HepG2 (cell line): ENCODE results near the gene CAMK4. TPM values are rescaled to one million over a fixed set of nuclear protein-coding genes. Genes with fewer than 3 reads are reported as not detected.

Experiments used
- ATAC-seq: fragments of 200-7000 bp; cut with Tn5 transposase; 3 replicates; pipeline ENCODE4 v1.9.1; 2020; ENCODE audit warnings: mild to moderate bottlenecking, moderate library complexity
- BruUV-seq: library from RNA; stranded (reverse); fragments of 400-500 nt; replicated peaks from 2 replicates; lab custom pipeline; 2021; lab: Mats Ljungman, UMichigan
- CTCF ChIA-PET: fragments of 300-600 bp; formaldehyde crosslinking; extraction: SDS; loops from one replicate; lab custom pipeline; 2021; ENCODE audit warnings: low total read pairs, inconsistent platforms, low intra/inter-chr PET ratio; lab: Yijun Ruan, JAX
- POLR2A ChIA-PET: fragments of 350-600 bp; sonication (Branson Sonifier 250); formaldehyde crosslinking; loops from one replicate; lab custom pipeline; 2020; ENCODE audit warnings: antibody characterized with exemption, inconsistent platforms; lab: Yijun Ruan, JAX
- DNase-seq: peaks from one replicate; pipeline ENCODE4 v3.0.0-alpha.2; 2015; ENCODE audit warnings: low spot score
- FAIRE-seq: peaks from 3 replicates; lab custom pipeline; 2011; peaks lifted over from hg19 to GRCh38; lab: Jason Lieb, UNC
- H2AFZ ChIP-seq: one replicate; pipeline ENCODE4 v1.6.1; 2011; ENCODE audit warnings: low read length, inconsistent platforms
- H3K27ac ChIP-seq: fragments of 300-600 bp; 3 replicates; pipeline ENCODE4 v1.8.0; 2011; ENCODE audit warnings: mixed run types, mild to moderate bottlenecking, mixed read lengths, low read length, inconsistent platforms; ENCODE audit not compliant: insufficient read depth; ENCODE audit errors: extremely low read length
- H3K27me3 ChIP-seq, 2 experiments: fragments of 200-600 bp in 1 of 2; 2 replicates in 1 of 2; 3 replicates in 1 of 2; pipeline versions ENCODE4 v1.6.0 to v1.8.0; 2011; ENCODE audit warnings: low read length in 2 of 2, mild to moderate bottlenecking in 2 of 2, moderate library complexity in 2 of 2, inconsistent platforms in 1 of 2; ENCODE audit not compliant: insufficient read depth in 2 of 2, control insufficient read depth in 1 of 2
- H3K36me3 ChIP-seq, 2 experiments: fragments of 200-600 bp in 1 of 2; replicated peaks in 1 of 2; 2 replicates in 1 of 2; 3 replicates in 1 of 2; pipeline versions ENCODE4 v1.5.1 to v1.8.0; 2011; ENCODE audit warnings: low read length in 2 of 2, inconsistent platforms in 1 of 2; ENCODE audit not compliant: insufficient read depth in 2 of 2, control insufficient read depth in 1 of 2
- H3K4me1 ChIP-seq: 2 replicates; pipeline ENCODE4 v1.5.1; 2012; ENCODE audit warnings: low read length, inconsistent platforms; ENCODE audit not compliant: insufficient read depth
- H3K4me2 ChIP-seq: 2 replicates; pipeline ENCODE4 v1.6.0; 2011; ENCODE audit warnings: low read depth, low read length, inconsistent platforms
- H3K4me3 ChIP-seq, 3 experiments: fragments of 200-600 bp in 1 of 3; sonication (generic), shearing (Covaris generic) in 1 of 3; replicated peaks in 1 of 3; 2 replicates each; pipeline ENCODE4 v1.5.1; 2011 to 2016; ENCODE audit warnings: low read length in 3 of 3, inconsistent platforms in 2 of 3, low read depth in 2 of 3, mild to moderate bottlenecking in 2 of 3, control low read depth in 1 of 3, mixed read lengths in 1 of 3; ENCODE audit not compliant: insufficient read depth in 1 of 3
- H3K79me2 ChIP-seq: one replicate; pipeline ENCODE4 v1.6.1; 2011; ENCODE audit warnings: low read length, inconsistent platforms; ENCODE audit not compliant: insufficient read depth
- H3K9ac ChIP-seq: 2 replicates; pipeline ENCODE4 v1.6.0; 2011; ENCODE audit warnings: mild to moderate bottlenecking, low read depth, low read length, inconsistent platforms; ENCODE audit not compliant: insufficient read depth
- H3K9me3 ChIP-seq: 2 replicates; pipeline ENCODE4 v1.5.1; 2012; ENCODE audit warnings: mild to moderate bottlenecking, low read length
- H4K20me1 ChIP-seq: 2 replicates; pipeline ENCODE4 v1.6.0; 2011; ENCODE audit warnings: inconsistent platforms, mild to moderate bottlenecking, low read length, moderate library complexity; ENCODE audit not compliant: insufficient read depth
- CBX5 ChIP-seq: sonication (generic); formaldehyde crosslinking; IDR thresholded peaks from 2 replicates; pipeline ENCODE4 v1.4.0; 2020; ENCODE audit warnings: missing genetic modification reagents, borderline replicate concordance
- CEBPB ChIP-seq: IDR thresholded peaks from 2 replicates; pipeline ENCODE4 v1.6.1; 2011; ENCODE audit warnings: low read depth, low read length, improper control_type of control experiment, borderline replicate concordance
- CEBPG ChIP-seq: IDR thresholded peaks from 2 replicates; pipeline ENCODE4 v1.6.1; 2016
- ISX ChIP-seq: sonication (generic); formaldehyde crosslinking; conservative IDR thresholded peaks from 2 replicates; pipeline ENCODE4 v1.5.0; 2020; ENCODE audit warnings: missing genetic modification reagents
- POLR2AphosphoS2 ChIP-seq: IDR thresholded peaks from 2 replicates; pipeline ENCODE4 v1.6.1; 2011; ENCODE audit warnings: low read depth, low read length, improper control_type of control experiment
- RAD21 ChIP-seq: fragments of 450-650 bp; formaldehyde crosslinking; IDR thresholded peaks from 2 replicates; pipeline ENCODE4 v1.5.0; 2020; ENCODE audit warnings: mild to moderate bottlenecking
- RFXAP ChIP-seq: sonication (generic); formaldehyde crosslinking; IDR thresholded peaks from 2 replicates; pipeline ENCODE4 v1.4.0; 2020; ENCODE audit warnings: missing genetic modification reagents, borderline replicate concordance
- SMC3 ChIP-seq: IDR thresholded peaks from 2 replicates; pipeline ENCODE4 v1.6.1; 2011; ENCODE audit warnings: low read length, improper control_type of control experiment
- STAG1 ChIP-seq: sonication (generic); formaldehyde crosslinking; IDR thresholded peaks from 2 replicates; pipeline ENCODE4 v1.4.0; 2020; ENCODE audit warnings: missing genetic modification reagents
- TEAD3 ChIP-seq: optimal IDR thresholded peaks from 2 replicates; pipeline ENCODE3; 2016; ENCODE audit warnings: borderline replicate concordance
- ZBTB33 ChIP-seq: sonication (generic); formaldehyde crosslinking; IDR thresholded peaks from 2 replicates; pipeline ENCODE4 v1.4.0; 2020; ENCODE audit warnings: missing genetic modification reagents
- ZNF121 ChIP-seq: sonication (generic); formaldehyde crosslinking; IDR thresholded peaks from 2 replicates; pipeline ENCODE4 v1.5.0; 2020; ENCODE audit warnings: mild to moderate bottlenecking, missing genetic modification reagents
- ZNF367 ChIP-seq: sonication (generic); formaldehyde crosslinking; IDR thresholded peaks from 2 replicates; pipeline ENCODE4 v1.4.0; 2020; ENCODE audit warnings: missing genetic modification reagents, borderline replicate concordance
- ZNF724P ChIP-seq: sonication (generic); formaldehyde crosslinking; IDR thresholded peaks from 2 replicates; pipeline ENCODE4 v1.8.0; 2022; ENCODE audit warnings: missing genetic modification reagents, borderline replicate concordance
- WGBS: methylation state at CpG from one replicate; pipeline ENCODE4 v1.1.6; 2017; ENCODE audit warnings: low lambda C conversion rate; 5-methylcytosine and 5-hydroxymethylcytosine counted together
- in situ Hi-C: cut with HindIII; loops from 2 replicates; pipeline ENCODE4 v1.10.0; 2017; ENCODE audit warnings: low pct_unique_long_range_greater_than_20kb; ENCODE audit not compliant: extremely low pct_ligation_motif_present
- intact Hi-C: fragments of 100-400 bp; cut with micrococcal nuclease; formaldehyde crosslinking; loops from one replicate; pipeline ENCODE4 v1.10.0; 2022; ENCODE audit not compliant: unreplicated experiment
- polyA plus RNA-seq, 8 experiments: library from polyadenylated mRNA; depleted of rRNA in 3 of 8; stranded (reverse) in 7 of 8; unstranded in 1 of 8; fragments of >200 nt; fragmentation: Illumina TruSeq in 4 of 8; extraction: Trizol in 4 of 8; gene quantifications; 2 replicates each; pipeline versions ENCODE4 v1.2.1 to v1.2.3, GENCODE V29; 2011 to 2016; ENCODE audit warnings: low read depth in 4 of 8, missing spikeins in 1 of 8, mixed read lengths in 1 of 8; ENCODE audit not compliant: insufficient read depth in 1 of 8
- total RNA-seq, 5 experiments: library from RNA; depleted of rRNA; stranded (reverse); fragments of >200 nt; fragmentation: Illumina TruSeq; extraction: Trizol; gene quantifications; 2 replicates each; pipeline ENCODE4 v1.2.3, GENCODE V29; 2016; ENCODE audit warnings: low read depth in 1 of 5
- TF ChIP-seq, protein P1 (sequence below): sonication (generic); formaldehyde crosslinking; IDR thresholded peaks from 2 replicates; pipeline ENCODE4 v1.5.0; 2020; ENCODE audit warnings: mild to moderate bottlenecking, missing genetic modification reagents, moderate library complexity
- TF ChIP-seq, protein P2 (sequence below): sonication (generic); formaldehyde crosslinking; IDR thresholded peaks from 2 replicates; pipeline ENCODE4 v1.4.0; 2020; ENCODE audit warnings: missing genetic modification reagents

CAMK4 gene
- total and polyA plus RNA-seq, 2 of the 13 experiments (the other 11 are each of a cell fraction or from before 2014, with no cell fraction given), result not detected

- CTCF ChIA-PET, result interaction anchor here (1.3 to 3.0 kb wide), 2 partner anchors 121 to 522 kb away, joined by 5 to 28 read pairs; no protein-coding TSS in a partner anchor
- TF ChIP-seq CBX5 (no peak), CEBPB (peak; percentile 67), RFXAP (no peak), ZNF367 (CRISPR knock-in tag) (no peak), ZBTB33 (CRISPR knock-in tag) (peak; percentile 85; the same call in 1 of the 2 replicates), RAD21 (peak; percentile 60), ISX (CRISPR knock-in tag) (no peak), SMC3 (peak; percentile 65), TEAD3 (CRISPR knock-in tag) (peak; percentile 19), POLR2AphosphoS2 (no peak), ZNF724P (CRISPR knock-in tag) (no peak), STAG1 (CRISPR knock-in tag) (peak; percentile 74), CEBPG (CRISPR knock-in tag) (peak; percentile 41; the same call in 1 of the 2 replicates), ZNF121 (CRISPR knock-in tag) (peak; percentile 35; the same call in 1 of the 2 replicates)
- TF ChIP-seq, protein P1, sequence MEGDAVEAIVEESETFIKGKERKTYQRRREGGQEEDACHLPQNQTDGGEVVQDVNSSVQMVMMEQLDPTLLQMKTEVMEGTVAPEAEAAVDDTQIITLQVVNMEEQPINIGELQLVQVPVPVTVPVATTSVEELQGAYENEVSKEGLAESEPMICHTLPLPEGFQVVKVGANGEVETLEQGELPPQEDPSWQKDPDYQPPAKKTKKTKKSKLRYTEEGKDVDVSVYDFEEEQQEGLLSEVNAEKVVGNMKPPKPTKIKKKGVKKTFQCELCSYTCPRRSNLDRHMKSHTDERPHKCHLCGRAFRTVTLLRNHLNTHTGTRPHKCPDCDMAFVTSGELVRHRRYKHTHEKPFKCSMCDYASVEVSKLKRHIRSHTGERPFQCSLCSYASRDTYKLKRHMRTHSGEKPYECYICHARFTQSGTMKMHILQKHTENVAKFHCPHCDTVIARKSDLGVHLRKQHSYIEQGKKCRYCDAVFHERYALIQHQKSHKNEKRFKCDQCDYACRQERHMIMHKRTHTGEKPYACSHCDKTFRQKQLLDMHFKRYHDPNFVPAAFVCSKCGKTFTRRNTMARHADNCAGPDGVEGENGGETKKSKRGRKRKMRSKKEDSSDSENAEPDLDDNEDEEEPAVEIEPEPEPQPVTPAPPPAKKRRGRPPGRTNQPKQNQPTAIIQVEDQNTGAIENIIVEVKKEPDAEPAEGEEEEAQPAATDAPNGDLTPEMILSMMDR, result peak; percentile 77
- TF ChIP-seq, protein P2, sequence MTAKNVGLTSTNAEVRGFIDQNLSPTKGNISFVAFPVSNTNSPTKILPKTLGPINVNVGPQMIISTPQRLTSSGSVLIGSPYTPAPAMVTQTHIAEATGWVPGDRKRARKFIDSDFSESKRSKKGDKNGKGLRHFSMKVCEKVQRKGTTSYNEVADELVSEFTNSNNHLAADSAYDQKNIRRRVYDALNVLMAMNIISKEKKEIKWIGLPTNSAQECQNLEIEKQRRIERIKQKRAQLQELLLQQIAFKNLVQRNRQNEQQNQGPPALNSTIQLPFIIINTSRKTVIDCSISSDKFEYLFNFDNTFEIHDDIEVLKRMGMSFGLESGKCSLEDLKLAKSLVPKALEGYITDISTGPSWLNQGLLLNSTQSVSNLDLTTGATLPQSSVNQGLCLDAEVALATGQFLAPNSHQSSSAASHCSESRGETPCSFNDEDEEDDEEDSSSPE (CRISPR knock-in tag), result no peak
- ATAC-seq (peak; percentile 97), DNase-seq (peak; percentile 45), FAIRE-seq (peak; percentile 48)
- H4K20me1 ChIP-seq, result no peaks in the 10 kb centered on the region
- H3K4me1 ChIP-seq, result 0 out of 2 replicates have a peak, but pooled peaks cover 4% of the 10 kb centered on the region
- H3K79me2 ChIP-seq, result no peaks in the 10 kb centered on the region
- no peak overlapping the region for H3K4me3 ChIP-seq
- BruUV-seq, result no TSS peak
- H3K36me3 ChIP-seq, result no peaks in the 10 kb centered on the region
- no peaks in the 10 kb centered on the region for H3K9me3 ChIP-seq
- intact Hi-C loops, result loop anchor here (1.0 kb wide), 2 partner anchors 121 to 522 kb away; no protein-coding TSS in a partner anchor
- 37% methylated on average over 9 of the region's 12 CpGs for WGBS
- POLR2A ChIA-PET, result no interaction called here
- H3K27ac ChIP-seq, result no peak overlapping the region
- in situ Hi-C loops, result loop anchor here (5.0 kb wide), 1 partner anchor 122 kb away; no protein-coding TSS in a partner anchor
- H3K27me3 ChIP-seq, result no peaks in the 10 kb centered on the region
- H3K9ac ChIP-seq, result no peak overlapping the region
- H3K4me2 ChIP-seq, result no peak overlapping the region
- H2AFZ ChIP-seq, result no peak overlapping the region
Observed at GRCh38 chr5:111278858-111279504, 54.8 kb downstream of the CAMK4 start.
